GM18858 (cell line): ENCODE data around the gene FER.
A peak's percentile ranks its signal among the peaks of the same experiment; 100 is the strongest.
"Not testable (repeated sequence)": the region's sequence is repeated elsewhere in the genome, so short reads cannot be mapped to it uniquely, and the experiment has no call there.

Experiments used
- ATAC-seq: cut with Tn5 transposase; IDR thresholded peaks from one replicate; pipeline ENCODE4 v1.9.1; 2021; ENCODE audit not compliant: unreplicated experiment

FER gene

DNA sequence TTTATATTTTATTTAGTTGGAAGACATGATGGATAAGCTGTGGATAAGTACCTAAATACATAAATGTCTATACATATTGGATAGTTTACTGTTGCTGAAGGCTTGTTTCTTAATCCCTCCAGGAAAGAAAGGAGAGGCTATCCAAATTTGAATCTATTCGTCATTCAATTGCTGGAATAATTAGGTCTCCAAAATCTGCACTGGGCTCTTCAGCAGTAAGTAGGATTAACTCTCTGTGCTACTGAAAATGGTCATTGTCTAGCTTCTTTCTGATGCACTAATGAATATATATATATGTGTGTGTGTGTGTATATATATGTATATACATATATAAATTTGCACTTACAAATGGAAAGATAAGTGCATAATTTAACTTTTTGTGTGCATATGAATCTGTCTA is 198.3 kb downstream of the FER start:
- ATAC-seq: no peak

- ATAC-seq: no peak
Measured at GRCh38 chr5:108947164-108947563, 199.5 kb downstream of the FER start.

DNA sequence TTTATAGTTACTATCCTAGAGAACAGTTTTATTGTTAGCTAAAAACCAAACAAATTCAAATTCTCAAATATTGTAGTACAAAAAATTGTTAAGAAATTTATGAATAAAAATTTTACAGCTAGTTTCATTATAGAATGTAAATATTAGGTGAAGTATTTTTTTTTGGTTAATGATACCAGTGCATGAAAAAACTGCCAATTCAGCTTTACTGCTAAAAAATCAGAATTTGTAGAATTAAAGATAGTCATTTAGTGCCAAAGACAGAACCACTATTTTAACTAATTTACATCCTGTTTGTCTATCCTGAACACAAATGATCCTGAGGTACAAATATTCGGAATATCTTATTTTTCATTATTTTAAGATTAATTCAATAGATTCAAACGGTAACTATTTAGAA is 202.6 kb downstream of the FER start:
- ATAC-seq: no peak

DNA sequence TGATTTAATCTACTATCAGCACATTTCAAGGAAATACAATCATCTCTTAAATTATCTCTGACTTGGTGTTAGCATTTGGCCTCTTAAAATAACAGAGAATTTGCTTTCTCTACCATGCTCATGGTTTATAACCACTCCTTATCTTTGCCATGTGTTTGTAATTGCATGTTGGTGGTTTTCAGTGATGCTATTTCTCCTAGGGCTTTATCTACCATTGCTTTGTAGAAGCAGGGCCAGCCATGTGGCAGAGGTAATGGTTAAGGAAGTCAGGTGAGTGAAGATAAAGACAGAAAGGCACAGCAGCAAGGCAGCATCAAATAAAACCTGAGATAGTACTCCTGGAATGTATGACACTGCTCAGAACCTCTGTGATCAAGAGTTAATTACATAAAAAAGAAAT is 206.2 kb downstream of the FER start:
- no peak for ATAC-seq

- ATAC-seq: no peak
Measured at GRCh38 chr5:108957333-108957732, 209.6 kb downstream of the FER start.

- no peak for ATAC-seq
Measured at GRCh38 chr5:108966910-108967309, 219.2 kb downstream of the FER start.

DNA sequence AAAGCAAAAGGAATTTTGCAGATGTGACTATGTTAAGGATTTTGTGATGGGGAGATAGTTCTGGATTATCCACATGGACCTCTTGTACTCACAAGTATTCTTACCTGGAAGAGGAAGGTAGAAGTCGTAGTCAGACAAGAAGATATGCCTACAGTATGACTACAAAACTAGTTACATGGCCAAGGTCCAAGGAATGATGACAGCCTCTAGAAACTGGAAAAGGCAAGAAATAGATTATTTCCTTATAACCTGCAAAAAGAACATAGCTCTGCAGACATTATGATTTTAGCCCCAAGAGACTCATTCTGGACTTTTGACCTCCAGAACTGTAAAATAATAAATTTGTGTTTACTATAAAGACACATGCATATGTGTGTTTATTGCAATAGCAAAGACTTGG is 226.9 kb downstream of the FER start:
- no peak for ATAC-seq

DNA sequence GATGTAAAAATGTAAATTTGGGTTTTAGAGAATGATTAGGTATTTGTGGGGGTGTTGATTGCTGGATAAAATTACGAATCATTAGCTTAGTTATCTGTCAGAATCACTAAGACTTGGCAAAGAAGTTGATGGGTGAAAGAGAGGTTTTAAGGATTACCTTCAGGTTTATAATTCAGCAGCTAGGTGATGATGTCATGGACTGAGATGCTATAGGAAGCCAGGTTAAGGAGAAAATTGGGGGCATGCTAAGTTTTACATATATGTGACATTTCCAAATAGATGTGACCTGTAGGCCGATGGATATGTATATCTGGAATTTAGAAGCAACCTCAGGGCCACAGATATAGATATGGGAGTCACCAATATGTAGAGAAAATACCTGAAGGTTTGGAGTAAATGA is 228.0 kb downstream of the FER start:
- no peak for ATAC-seq

GRCh38 chr5:108983461-108984092 is 235.9 kb downstream of the FER start:
- no peak for ATAC-seq

GRCh38 chr5:108989761-108990392 is 242.2 kb downstream of the FER start:
- ATAC-seq: no peak

- ATAC-seq: not testable (repeated sequence)
Measured at GRCh38 chr5:108992396-108993085, 244.8 kb downstream of the FER start.

- ATAC-seq: not testable (repeated sequence)
Measured at GRCh38 chr5:108993440-108993839, 245.7 kb downstream of the FER start.

- ATAC-seq: no peak
Measured at GRCh38 chr5:108997720-108998119, 250.0 kb downstream of the FER start.

DNA sequence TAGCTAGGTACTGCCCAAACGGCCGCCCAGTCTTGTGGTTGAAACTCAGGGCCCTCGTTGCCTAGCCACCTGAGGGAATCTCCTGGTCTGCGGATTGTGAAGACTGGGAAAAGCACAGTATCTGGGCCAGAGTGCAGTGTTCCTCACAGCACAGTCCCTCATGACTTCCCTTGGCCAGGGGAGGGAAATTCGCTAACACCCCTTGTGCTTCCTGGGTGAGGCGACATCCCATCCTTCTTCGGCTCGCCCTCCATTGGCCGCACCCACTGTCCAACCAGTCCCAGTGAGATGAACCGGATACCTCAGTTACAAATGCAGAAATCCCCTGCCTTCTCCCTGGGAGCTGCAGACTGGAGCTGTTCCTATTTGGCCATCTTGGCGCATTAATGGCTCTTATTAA is 250.5 kb downstream of the FER start:
- ATAC-seq: no peak

DNA sequence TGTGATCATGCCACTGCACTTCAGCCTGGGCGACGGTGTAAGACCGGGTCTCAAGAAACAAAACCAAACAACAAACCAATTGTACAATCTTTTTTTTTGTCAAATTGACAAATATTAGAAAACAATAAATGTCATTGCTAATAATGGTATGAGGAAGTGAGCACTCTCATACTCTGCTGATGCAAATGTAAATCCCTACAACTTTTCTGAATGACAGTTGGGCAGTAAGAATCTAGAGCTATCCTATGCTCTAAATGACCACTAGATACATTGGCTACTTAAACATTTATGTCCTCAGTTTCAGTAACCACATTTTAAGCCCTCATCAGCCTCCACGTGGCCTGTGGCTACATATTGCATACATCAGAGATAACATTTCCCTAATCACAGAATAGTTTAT is 256.2 kb downstream of the FER start:
- peak; percentile 40 for ATAC-seq

- no peak for ATAC-seq
Measured at GRCh38 chr5:109005297-109006009, 257.8 kb downstream of the FER start.

- ATAC-seq: no peak
Measured at GRCh38 chr5:109006129-109006528, 258.4 kb downstream of the FER start.

DNA sequence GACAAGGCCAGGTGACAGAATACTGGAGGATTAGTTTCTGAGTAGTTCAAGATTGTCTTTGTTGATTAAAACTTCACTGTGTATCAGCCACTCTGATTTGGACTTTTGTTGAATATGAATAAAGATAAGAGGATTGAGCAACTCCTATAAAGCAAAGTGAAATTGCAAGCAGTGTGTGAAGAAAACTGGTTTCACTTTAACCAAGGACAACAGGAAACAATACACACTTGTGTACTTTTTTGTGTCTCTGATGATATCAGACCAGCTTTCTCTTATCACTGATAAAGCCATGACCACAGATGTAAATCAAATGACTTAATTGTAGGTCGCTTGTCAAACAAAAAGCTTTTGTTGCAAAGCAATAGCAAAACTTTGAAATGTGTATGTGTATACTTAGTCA is 268.6 kb downstream of the FER start:
- peak; percentile 72 for ATAC-seq

- no peak for ATAC-seq
Measured at GRCh38 chr5:109022056-109022455, 274.4 kb downstream of the FER start.

DNA sequence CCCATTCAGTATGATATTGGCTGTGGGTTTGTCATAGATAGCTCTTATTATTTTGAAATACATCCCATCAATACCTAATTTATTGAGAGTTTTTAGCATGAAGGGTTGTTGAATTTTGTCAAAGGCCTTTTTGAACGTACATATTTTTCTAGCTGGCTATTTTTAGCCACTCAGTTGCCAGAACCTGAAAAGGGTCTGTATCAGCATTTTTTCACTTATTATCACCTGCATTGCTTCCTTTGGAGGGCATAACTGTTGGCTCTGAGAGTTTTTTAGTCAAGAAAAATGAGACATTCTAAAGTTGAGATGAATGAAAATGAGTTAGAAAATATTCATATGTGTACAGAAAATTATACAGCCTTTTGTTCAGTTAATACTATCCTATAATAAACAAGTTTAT is 278.0 kb downstream of the FER start:
- not testable (repeated sequence) for ATAC-seq

DNA sequence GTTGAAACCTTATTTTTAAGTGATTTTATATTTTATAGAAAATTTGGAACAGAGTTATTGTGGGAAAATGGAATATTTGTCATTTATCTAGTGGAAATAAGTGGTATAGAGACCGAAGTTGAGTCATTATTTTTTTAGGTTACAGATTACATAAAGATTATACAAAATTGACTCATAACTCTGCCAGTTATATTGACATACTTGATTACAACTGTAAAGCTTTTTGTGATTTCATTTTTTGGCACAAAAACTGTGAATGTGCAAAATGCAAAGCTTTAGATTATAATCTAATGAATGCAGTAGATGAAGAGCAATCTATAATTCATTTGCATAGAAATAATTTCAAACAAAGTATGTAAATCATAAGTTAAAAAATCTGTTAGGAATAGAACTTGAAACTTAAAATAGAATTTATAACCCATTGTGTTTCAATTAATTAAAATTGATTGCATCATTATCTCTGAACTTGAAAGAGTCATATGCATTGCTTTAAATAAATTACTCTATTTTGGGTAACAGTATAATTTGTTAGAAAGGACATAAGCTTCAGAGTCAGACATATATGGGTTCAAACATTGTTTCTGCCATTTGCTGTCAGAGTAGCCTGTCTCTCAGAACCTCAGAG is 280.4 kb downstream of the FER start:
- no peak for ATAC-seq
